Esophagus muscularis mucosa (tissue), 4 donors: ENCODE results near the gene ILF3. TPM values are rescaled to one million over a fixed set of nuclear protein-coding genes. Genes with fewer than 3 reads are reported as not detected.
"Not testable (repeated sequence)": the region's sequence is repeated elsewhere in the genome, so short reads cannot be mapped to it uniquely, and the experiment has no call there.

Source experiments
- DNase-seq: peaks from one replicate; pipeline ENCODE4 v3.0.0-alpha.2; 2017; ENCODE audit errors: extremely low spot score
- H3K27ac ChIP-seq, 4 donors: fragments of 200-600 bp; sonication (generic); replicated peaks in 1 of 4; 1 replicate in 3 of 4; 2 replicates in 1 of 4; pipeline ENCODE4 v1.5.1; 2016 to 2019; ENCODE audit warnings: mild to moderate bottlenecking in 1 of 4
- H3K27me3 ChIP-seq, 4 donors: fragments of 200-600 bp; sonication (generic); one replicate each; pipeline versions ENCODE4 v1.5.1 to v1.6.0; 2016 to 2019
- H3K36me3 ChIP-seq, 4 donors: fragments of 200-600 bp; sonication (generic); one replicate each; pipeline ENCODE4 v1.5.1; 2016 to 2019
- H3K4me1 ChIP-seq, 4 donors: fragments of 200-600 bp; sonication (generic); one replicate each; pipeline ENCODE4 v1.5.1; 2016 to 2019
- H3K4me3 ChIP-seq, 4 donors: fragments of 200-600 bp; sonication (generic); 1 replicate in 2 of 4; 2 replicates in 2 of 4; pipeline ENCODE4 v1.5.1; 2016 to 2019; ENCODE audit warnings: mild to moderate bottlenecking in 4 of 4, moderate library complexity in 1 of 4
- H3K9me3 ChIP-seq, 4 donors: fragments of 200-600 bp; sonication (generic); 1 replicate in 3 of 4; 2 replicates in 1 of 4; pipeline ENCODE4 v1.5.1; 2016 to 2019
- EP300 ChIP-seq: sonication (generic); formaldehyde crosslinking; IDR thresholded peaks from one replicate; pipeline ENCODE4 v1.6.1; 2017; ENCODE audit warnings: antibody characterized with exemption
- POLR2A ChIP-seq: fragments of 450-650 bp; IDR thresholded peaks from one replicate; pipeline ENCODE4 v1.6.1; 2017; ENCODE audit warnings: antibody characterized with exemption, moderate library complexity, mild to moderate bottlenecking, low read depth
- POLR2AphosphoS5 ChIP-seq, 2 donors: sonication (generic); formaldehyde crosslinking; IDR thresholded peaks; one replicate each; pipeline ENCODE4 v1.6.1; 2017; ENCODE audit warnings: antibody characterized with exemption in 2 of 2
- WGBS: methylation state at CpG from one replicate; pipeline ENCODE4 v1.1.5; 2018; 5-methylcytosine and 5-hydroxymethylcytosine counted together
- intact Hi-C: fragments of 100-400 bp; cut with DNase I; formaldehyde crosslinking; loops from one replicate; pipeline ENCODE4 v1.15.1; 2023
- total RNA-seq, 4 donors: library from RNA; depleted of rRNA; stranded (reverse); fragments of >200 nt; gene quantifications; one replicate each; pipeline versions ENCODE4 v1.1.0 to v1.2.1, GENCODE V29; 2016
- TF ChIP-seq, protein P1 (sequence below), 3 experiments: fragments of 200-600 bp in 2 of 3; fragments of 450-650 bp in 1 of 3; sonication (generic) in 2 of 3; IDR thresholded peaks; one replicate each; pipeline ENCODE4 v1.5.1; 2017 to 2019; ENCODE audit warnings: antibody characterized with exemption in 3 of 3, mild to moderate bottlenecking in 2 of 3, moderate library complexity in 1 of 3

The ILF3 gene
- total RNA-seq, 4 donors from 2014 or later, result 79.2 to 127 (median 102) TPM

DNA sequence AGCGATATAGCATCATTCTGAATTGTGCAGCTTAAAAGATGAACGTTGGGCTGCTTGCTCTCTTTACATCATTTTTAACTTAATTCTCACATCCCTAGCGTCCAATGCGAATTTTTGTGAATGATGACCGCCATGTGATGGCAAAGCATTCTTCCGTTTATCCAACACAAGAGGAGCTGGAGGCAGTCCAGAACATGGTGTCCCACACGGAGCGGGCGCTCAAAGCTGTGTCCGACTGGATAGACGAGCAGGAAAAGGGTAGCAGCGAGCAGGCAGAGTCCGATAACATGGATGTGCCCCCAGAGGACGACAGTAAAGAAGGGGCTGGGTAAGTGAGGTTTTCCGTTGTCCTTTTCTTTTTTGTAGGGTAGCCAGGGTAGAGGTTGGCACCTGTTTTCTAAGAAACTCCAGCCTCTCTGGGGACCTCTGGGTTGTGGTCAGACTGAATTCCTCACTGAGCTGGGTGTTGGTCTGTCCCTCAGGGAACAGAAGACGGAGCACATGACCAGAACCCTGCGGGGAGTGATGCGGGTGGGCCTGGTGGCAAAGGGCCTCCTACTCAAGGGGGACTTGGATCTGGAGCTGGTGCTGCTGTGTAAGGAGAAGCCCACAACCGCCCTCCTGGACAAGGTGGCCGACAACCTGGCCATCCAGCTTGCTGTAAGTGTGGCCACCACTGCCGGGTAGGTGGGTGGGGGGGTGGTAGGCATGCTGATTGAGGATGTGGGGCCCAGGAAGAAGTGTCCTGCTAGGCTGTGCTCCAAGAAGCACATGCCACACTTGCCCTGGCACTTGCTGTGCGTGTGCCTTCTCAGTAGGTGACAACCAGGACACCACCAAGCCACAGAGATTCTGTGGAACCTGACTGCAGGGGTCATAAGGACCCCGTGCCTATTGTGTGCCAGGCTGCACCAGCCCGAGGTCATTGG, 17.0 kb downstream of the ILF3 start:
- 79% methylated on average over 16 of the region's 24 CpGs for WGBS
- no peaks in the 10 kb centered on the region for H3K9me3 ChIP-seq
- DNase-seq, result no peak
- peaks cover 26 to 58% (median 43%) of the 10 kb centered on the region in 4 donors for H3K36me3 ChIP-seq
- TF ChIP-seq POLR2AphosphoS5 (IDR thresholded peaks at IDR 0.05) (no peak), POLR2A (no peak), EP300 (no peak)
- TF ChIP-seq, protein P1, sequence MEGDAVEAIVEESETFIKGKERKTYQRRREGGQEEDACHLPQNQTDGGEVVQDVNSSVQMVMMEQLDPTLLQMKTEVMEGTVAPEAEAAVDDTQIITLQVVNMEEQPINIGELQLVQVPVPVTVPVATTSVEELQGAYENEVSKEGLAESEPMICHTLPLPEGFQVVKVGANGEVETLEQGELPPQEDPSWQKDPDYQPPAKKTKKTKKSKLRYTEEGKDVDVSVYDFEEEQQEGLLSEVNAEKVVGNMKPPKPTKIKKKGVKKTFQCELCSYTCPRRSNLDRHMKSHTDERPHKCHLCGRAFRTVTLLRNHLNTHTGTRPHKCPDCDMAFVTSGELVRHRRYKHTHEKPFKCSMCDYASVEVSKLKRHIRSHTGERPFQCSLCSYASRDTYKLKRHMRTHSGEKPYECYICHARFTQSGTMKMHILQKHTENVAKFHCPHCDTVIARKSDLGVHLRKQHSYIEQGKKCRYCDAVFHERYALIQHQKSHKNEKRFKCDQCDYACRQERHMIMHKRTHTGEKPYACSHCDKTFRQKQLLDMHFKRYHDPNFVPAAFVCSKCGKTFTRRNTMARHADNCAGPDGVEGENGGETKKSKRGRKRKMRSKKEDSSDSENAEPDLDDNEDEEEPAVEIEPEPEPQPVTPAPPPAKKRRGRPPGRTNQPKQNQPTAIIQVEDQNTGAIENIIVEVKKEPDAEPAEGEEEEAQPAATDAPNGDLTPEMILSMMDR (IDR thresholded peaks at IDR 0.05), result no peak
- no peaks in the 10 kb centered on the region for H3K27me3 ChIP-seq
- intact Hi-C loops, result no loop called here
- no peak overlapping the region for H3K4me3 ChIP-seq
- no peak overlapping the region for H3K27ac ChIP-seq
- peaks cover 26 to 54% (median 38%) of the 10 kb centered on the region in 4 donors for H3K4me1 ChIP-seq

DNA sequence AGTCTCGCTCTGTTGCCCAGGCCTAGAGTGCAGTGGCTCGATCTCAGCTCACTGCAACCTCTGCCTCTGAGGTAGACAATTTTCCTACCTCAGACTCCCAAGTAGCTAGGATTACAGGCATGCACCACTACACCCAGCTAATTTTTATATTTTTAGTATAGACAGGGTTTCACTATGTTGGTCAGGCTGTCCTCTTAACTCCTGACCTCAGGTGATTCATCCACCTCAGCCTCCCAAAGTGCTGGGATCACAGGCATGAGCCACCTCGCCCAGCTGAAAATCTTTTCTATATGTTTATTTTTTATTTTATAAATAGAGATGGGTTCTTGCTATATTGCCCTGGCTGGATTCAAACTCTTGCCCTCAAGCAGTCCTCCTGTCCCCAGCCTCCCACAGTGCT, 17.8 kb downstream of the ILF3 start:
- H3K9me3 ChIP-seq, DNase-seq, H3K27me3 ChIP-seq, H3K4me3 ChIP-seq, intact Hi-C loops, H3K27ac ChIP-seq: not testable (repeated sequence)
- Histone ChIP-seq H3K4me1 (peaks cover 26 to 47% (median 35%) of the 10 kb centered on the region in 4 donors), H3K36me3 (peaks cover 28 to 61% (median 45%) of the 10 kb centered on the region in 4 donors)
- WGBS, result 89% methylated on average over 3 of the region's 3 CpGs

DNA sequence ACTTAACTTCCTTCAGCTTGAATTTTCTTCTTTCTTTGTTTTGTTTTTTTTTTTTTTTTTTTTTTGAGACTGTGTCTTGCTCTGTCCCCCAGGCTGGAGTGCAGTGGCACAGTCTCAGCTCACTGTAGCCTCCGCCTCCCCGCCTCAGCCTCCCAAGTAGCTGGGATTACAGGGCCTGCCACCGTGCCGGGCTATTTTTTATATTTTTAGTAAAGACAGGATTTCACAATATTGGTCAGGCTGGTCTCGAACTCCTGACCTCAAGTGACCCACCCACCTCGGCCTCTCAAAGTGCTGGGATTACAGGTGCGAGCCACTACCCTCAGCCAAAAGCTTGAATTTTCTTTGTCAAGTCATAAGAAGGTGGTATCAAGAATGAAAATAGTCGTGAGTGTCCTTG, 21.1 kb downstream of the ILF3 start:
- DNase-seq, H3K9me3 ChIP-seq, H3K4me3 ChIP-seq, intact Hi-C loops, H3K27me3 ChIP-seq, H3K27ac ChIP-seq: not testable (repeated sequence)
- H3K4me1 ChIP-seq, result peaks cover 13 to 18% (median 16%) of the 10 kb centered on the region in 4 donors
- 95% methylated on average over 8 of the region's 8 CpGs for WGBS
- H3K36me3 ChIP-seq, result peaks cover 60 to 89% (median 75%) of the 10 kb centered on the region in 4 donors

DNA sequence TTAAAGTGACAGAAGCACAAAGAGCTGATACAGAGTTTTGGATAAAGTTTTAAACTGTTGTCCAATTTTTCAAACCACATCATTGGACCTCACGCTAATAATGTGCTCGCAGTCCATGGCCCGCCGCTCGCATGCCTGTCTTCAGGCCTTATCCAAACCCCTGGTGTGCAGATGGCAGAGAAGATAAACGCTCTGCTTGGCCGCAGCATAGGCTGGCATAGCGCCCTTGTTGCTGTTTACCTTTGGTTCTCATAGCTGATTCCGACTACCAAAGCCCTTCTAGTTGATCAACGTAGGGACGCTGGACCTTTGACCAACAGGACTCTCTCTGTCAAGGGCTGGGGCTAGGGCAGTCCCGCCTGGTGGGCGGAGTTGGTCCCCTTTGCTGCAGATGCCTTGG, 23.6 kb downstream of the ILF3 start:
- Histone ChIP-seq H3K4me3 (no peak overlapping the region), H3K27ac (no peak overlapping the region), H3K36me3 (peaks cover 72 to 95% (median 81%) of the 10 kb centered on the region in 4 donors), H3K9me3 (no peaks in the 10 kb centered on the region), H3K4me1 (no peaks in the 10 kb centered on the region), H3K27me3 (no peaks in the 10 kb centered on the region)
- TF ChIP-seq POLR2AphosphoS5 (IDR thresholded peaks at IDR 0.05) (no peak), POLR2A (no peak), EP300 (no peak)
- TF ChIP-seq, protein P1 (IDR thresholded peaks at IDR 0.05), result no peak
- intact Hi-C loops, result no loop called here
- WGBS, result 86% methylated on average over 13 of the region's 13 CpGs
- DNase-seq, result no peak

DNA sequence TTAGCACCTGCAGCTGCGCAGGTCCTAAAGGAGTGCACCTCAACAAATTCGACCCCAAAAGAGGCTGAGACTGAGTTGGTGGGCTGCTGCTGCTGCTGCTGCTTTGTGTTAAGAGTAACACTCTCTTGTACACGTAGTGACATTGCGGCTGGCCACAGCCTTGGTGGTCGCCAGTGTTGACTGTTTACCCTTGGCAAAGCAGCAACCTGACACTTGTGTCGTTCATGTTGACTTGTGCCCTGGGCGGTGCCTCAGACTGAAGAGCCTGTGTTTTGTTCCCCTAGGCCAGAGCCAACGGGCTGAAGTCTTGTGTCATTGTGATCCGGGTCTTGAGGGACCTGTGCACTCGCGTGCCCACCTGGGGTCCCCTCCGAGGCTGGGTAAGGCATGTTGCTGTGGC, 24.7 kb downstream of the ILF3 start:
- no peaks in the 10 kb centered on the region for H3K27me3 ChIP-seq
- no peaks in the 10 kb centered on the region for H3K4me1 ChIP-seq
- intact Hi-C loops, result no loop called here
- TF ChIP-seq EP300, result no peak
- no peak for TF ChIP-seq POLR2AphosphoS5 (IDR thresholded peaks at IDR 0.05)
- TF ChIP-seq, protein P1 (IDR thresholded peaks at IDR 0.05), result no peak
- TF ChIP-seq POLR2A, result no peak
- peaks cover 76 to 95% (median 81%) of the 10 kb centered on the region in 4 donors for H3K36me3 ChIP-seq
- H3K4me3 ChIP-seq, result no peak overlapping the region
- no peak overlapping the region for H3K27ac ChIP-seq
- DNase-seq, result no peak
- WGBS, result 96% methylated on average over 11 of the region's 12 CpGs
- no peaks in the 10 kb centered on the region for H3K9me3 ChIP-seq
